GM12878 (cell line): ENCODE measurements around the gene POLR1G. TPM values are rescaled to one million over a fixed set of nuclear protein-coding genes. Genes with fewer than 3 reads are reported as not detected.

ENCODE experiments used
- ATF3 ChIP-seq: IDR thresholded peaks from 2 replicates; pipeline ENCODE4 v1.6.1; 2011; ENCODE audit warnings: low read depth, mild to moderate bottlenecking, low read length, moderate library complexity, borderline replicate concordance; ENCODE audit errors: extremely low read depth
- BCLAF1 ChIP-seq: fragments of 450-650 bp; IDR thresholded peaks from 2 replicates; pipeline ENCODE4 v1.6.1; 2017; ENCODE audit warnings: antibody characterized with exemption, mild to moderate bottlenecking, moderate library complexity
- FOXK2 ChIP-seq: fragments of 450-650 bp; IDR thresholded peaks from 2 replicates; pipeline ENCODE4 v1.6.1; 2017; ENCODE audit warnings: mild to moderate bottlenecking, moderate library complexity
- IRF5 ChIP-seq: fragments of 450-650 bp; IDR thresholded peaks from 2 replicates; pipeline ENCODE4 v1.6.1; 2017; ENCODE audit warnings: borderline replicate concordance
- KAT2A ChIP-seq: conservative IDR thresholded peaks from 2 replicates; pipeline ENCODE4 v1.6.1; 2011; ENCODE audit warnings: low read depth, low read length; ENCODE audit not compliant: control insufficient read depth
- LARP7 ChIP-seq: fragments of 450-650 bp; IDR thresholded peaks from 2 replicates; pipeline ENCODE4 v1.6.1; 2017; ENCODE audit warnings: mild to moderate bottlenecking
- NFYA ChIP-seq: IDR thresholded peaks from 2 replicates; pipeline ENCODE4 v1.6.1; 2011; ENCODE audit warnings: low read depth, mild to moderate bottlenecking, low read length, improper control_type of control experiment, borderline replicate concordance
- NRF1 ChIP-seq: conservative IDR thresholded peaks from 2 replicates; pipeline ENCODE4 v1.6.1; 2011; ENCODE audit warnings: mild to moderate bottlenecking, low read depth, low read length, improper control_type of control experiment
- POLR2AphosphoS5 ChIP-seq: IDR thresholded peaks from 2 replicates; pipeline ENCODE4 v1.6.1; 2011; ENCODE audit warnings: mild to moderate bottlenecking, low read length, inconsistent platforms
- RFX5 ChIP-seq: IDR thresholded peaks from 2 replicates; pipeline ENCODE4 v1.6.1; 2011; ENCODE audit warnings: low read depth, low read length, improper control_type of control experiment
- SMAD5 ChIP-seq: IDR thresholded peaks from 2 replicates; pipeline ENCODE4 v1.6.1; 2016; ENCODE audit warnings: antibody characterized with exemption, low read depth
- SMC3 ChIP-seq: IDR thresholded peaks from 2 replicates; pipeline ENCODE4 v1.6.1; 2011; ENCODE audit warnings: low read length, improper control_type of control experiment, borderline replicate concordance
- SP1 ChIP-seq: IDR thresholded peaks from one replicate; pipeline ENCODE4 v1.6.1; 2011; ENCODE audit warnings: low read depth, low read length
- TCF3 ChIP-seq: IDR thresholded peaks from 2 replicates; pipeline ENCODE4 v1.6.1; 2012; ENCODE audit warnings: low read depth, mild to moderate bottlenecking, low read length, borderline replicate concordance; ENCODE audit not compliant: insufficient read depth
- WRNIP1 ChIP-seq: IDR thresholded peaks from 2 replicates; pipeline ENCODE4 v1.6.1; 2011; ENCODE audit warnings: low read depth, low read length, improper control_type of control experiment, borderline replicate concordance
- YBX1 ChIP-seq: fragments of 450-650 bp; IDR thresholded peaks from 2 replicates; pipeline ENCODE4 v1.6.1; 2016; ENCODE audit warnings: antibody characterized with exemption
- YY1 ChIP-seq: IDR thresholded peaks from 2 replicates; pipeline ENCODE4 v1.6.1; 2011; ENCODE audit warnings: low read depth, mild to moderate bottlenecking, low read length
- ZBTB40 ChIP-seq: fragments of 450-650 bp; IDR thresholded peaks from 2 replicates; pipeline ENCODE4 v1.6.1; 2016; ENCODE audit warnings: mild to moderate bottlenecking, moderate library complexity, borderline replicate concordance
- polyA plus RNA-seq, 11 experiments: library from polyadenylated mRNA; depleted of rRNA in 4 of 11; unstranded in 6 of 11; stranded (reverse) in 5 of 11; fragments of >200 nt; fragmentation: Nextera tagmentation in 4 of 11; fragmentation: Illumina TruSeq in 1 of 11; extraction: Ambion mirVana in 4 of 11; extraction: Trizol in 1 of 11; gene quantifications; 1 replicate in 1 of 11; 2 replicates in 10 of 11; pipeline versions ENCODE4 v1.2.1 to v1.2.3, GENCODE V29; 2011 to 2016; ENCODE audit warnings: inconsistent platforms in 2 of 11, missing spikeins in 2 of 11, low read depth in 1 of 11
- total RNA-seq, 4 experiments: library from RNA; depleted of rRNA in 3 of 4; stranded (reverse); fragments of >200 nt in 3 of 4; fragmentation: Illumina TruSeq in 1 of 4; extraction: Trizol in 1 of 4; gene quantifications; 2 replicates each; pipeline versions ENCODE4 v1.2.1 to v1.2.3, GENCODE V29; 2013 to 2021
- TF ChIP-seq, protein P1 (sequence below): fragments of 450-650 bp; conservative IDR thresholded peaks from 2 replicates; pipeline ENCODE4 v1.6.1; 2017; ENCODE audit warnings: mild to moderate bottlenecking, moderate library complexity

Gene POLR1G
- total and polyA plus RNA-seq, 10 of the 15 experiments (the other 5 are each of a cell fraction or from before 2014, with no cell fraction given), result 2.0 to 30.9 (median 20.5) TPM

GRCh38 chr19:45443462-45444317 lies 37.2 kb downstream of the POLR1G start (continued):
- TF ChIP-seq SP1 (peak; percentile 7), YY1 (no peak), KAT2A (no peak), NRF1 (no peak), WRNIP1 (no peak), BCLAF1 (no peak), RFX5 (no peak), NFYA (no peak), SMC3 (no peak), YBX1 (no peak), TCF3 (no peak), SMAD5 (no peak), POLR2AphosphoS5 (no peak), ATF3 (no peak), IRF5 (no peak), FOXK2 (no peak), ZBTB40 (peak; percentile 44; the same call in 1 of the 2 replicates), LARP7 (peak; percentile 59; the same call in 1 of the 2 replicates)
- TF ChIP-seq, protein P1, sequence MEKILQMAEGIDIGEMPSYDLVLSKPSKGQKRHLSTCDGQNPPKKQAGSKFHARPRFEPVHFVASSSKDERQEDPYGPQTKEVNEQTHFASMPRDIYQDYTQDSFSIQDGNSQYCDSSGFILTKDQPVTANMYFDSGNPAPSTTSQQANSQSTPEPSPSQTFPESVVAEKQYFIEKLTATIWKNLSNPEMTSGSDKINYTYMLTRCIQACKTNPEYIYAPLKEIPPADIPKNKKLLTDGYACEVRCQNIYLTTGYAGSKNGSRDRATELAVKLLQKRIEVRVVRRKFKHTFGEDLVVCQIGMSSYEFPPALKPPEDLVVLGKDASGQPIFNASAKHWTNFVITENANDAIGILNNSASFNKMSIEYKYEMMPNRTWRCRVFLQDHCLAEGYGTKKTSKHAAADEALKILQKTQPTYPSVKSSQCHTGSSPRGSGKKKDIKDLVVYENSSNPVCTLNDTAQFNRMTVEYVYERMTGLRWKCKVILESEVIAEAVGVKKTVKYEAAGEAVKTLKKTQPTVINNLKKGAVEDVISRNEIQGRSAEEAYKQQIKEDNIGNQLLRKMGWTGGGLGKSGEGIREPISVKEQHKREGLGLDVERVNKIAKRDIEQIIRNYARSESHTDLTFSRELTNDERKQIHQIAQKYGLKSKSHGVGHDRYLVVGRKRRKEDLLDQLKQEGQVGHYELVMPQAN, result peak; percentile 60; the same call in 1 of the 2 replicates
